ENCODE data around the gene PDZD4. TPM values are rescaled to one million over a fixed set of nuclear protein-coding genes. Genes with fewer than 3 reads are reported as not detected.

PDZD4 gene
- total and polyA plus RNA-seq, 9 of the 15 experiments (the other 6 are each of a cell fraction or from before 2014, with no cell fraction given), result 0.05 to 0.38 (median 0.07) TPM; not detected in 5

DNA sequence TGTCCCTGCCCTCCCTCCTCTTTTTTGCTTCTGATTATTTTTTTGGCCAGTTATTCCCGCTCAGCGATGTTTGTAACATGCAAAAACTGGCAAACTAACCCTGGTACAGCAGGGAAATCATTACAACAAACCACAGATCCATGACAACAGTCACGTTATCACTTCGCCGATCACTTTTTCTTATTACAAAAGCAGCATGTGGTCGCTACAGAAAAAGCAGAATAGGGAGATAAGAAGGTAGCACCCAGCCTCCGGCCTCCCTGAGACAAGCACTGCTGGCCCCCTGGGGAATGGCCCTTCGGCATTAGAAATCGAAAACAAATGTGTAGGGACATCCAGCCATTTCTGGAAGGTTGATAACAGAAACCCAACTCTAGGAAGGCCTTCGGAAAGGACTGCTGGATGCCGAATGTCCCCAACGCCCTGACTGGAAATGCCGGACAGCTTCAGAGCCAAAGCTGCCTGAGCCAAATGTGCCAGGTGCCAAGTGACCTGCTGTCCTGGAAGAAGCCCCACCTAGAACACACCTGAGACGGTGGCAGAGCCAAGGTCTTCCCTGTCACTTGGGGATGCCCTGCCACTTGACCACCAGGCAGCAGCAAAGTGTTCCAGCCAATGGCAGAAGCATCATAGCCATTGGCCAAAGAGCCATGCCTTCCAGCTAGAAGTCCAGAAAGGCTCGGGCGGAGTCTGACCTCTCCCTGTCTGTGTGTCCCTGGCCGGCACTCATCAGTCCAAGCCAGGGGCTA is 39.1 kb downstream of the PDZD4 start (continued):
- TF ChIP-seq FOXK2 (conservative IDR thresholded peaks at IDR 0.05 in 1 of 2, IDR thresholded peaks at IDR 0.05 in 1 of 2; ENCODE audit: low read depth in 2 of 2) (no peak), CBX2 (IDR thresholded peaks at IDR 0.05; ENCODE audit: insufficient read depth, low read length, poor library complexity, severe bottlenecking) (no peak), SNIP1 (IDR thresholded peaks at IDR 0.05; ENCODE audit: low read depth) (no peak), SMARCA5 (IDR thresholded peaks at IDR 0.05) (no peak), POLR2AphosphoS5 (IDR thresholded peaks at IDR 0.05; ENCODE audit: control insufficient read depth, insufficient read depth, low read depth, low read length) (no peak), ZNF140 (CRISPR knock-in tag; IDR thresholded peaks at IDR 0.05) (no peak), NFE2L1 (tag; IDR thresholded peaks at IDR 0.05; ENCODE audit: borderline replicate concordance, low read depth) (no peak), ZNF699 (CRISPR knock-in tag; IDR thresholded peaks at IDR 0.05; ENCODE audit: insufficient replicate concordance) (no peak), NELFE (IDR thresholded peaks at IDR 0.05; ENCODE audit: insufficient read depth, insufficient read length) (no peak), RBM25 (IDR thresholded peaks at IDR 0.05; ENCODE audit: low read depth, low read length, severe bottlenecking) (no peak), POLR2G (IDR thresholded peaks at IDR 0.05; ENCODE audit: low read depth, low read length) (no peak), DIDO1 (tag; IDR thresholded peaks at IDR 0.05; ENCODE audit: low read depth) (no peak), PYGO2 (tag; IDR thresholded peaks at IDR 0.05) (no peak), CHD1 (IDR thresholded peaks at IDR 0.05; ENCODE audit: low read length) (no peak), MYNN (IDR thresholded peaks at IDR 0.05) (no peak), MYNN (CRISPR knock-in tag; IDR thresholded peaks at IDR 0.05) (no peak), SAP30 (IDR thresholded peaks at IDR 0.05; ENCODE audit: borderline replicate concordance, insufficient read depth, low read depth, low read length, poor library complexity, severe bottlenecking) (no peak), NBN (IDR thresholded peaks at IDR 0.05; ENCODE audit: low read depth) (no peak), SREBF2 (CRISPR knock-in tag; IDR thresholded peaks at IDR 0.05) (no peak), ZNF274 (IDR thresholded peaks at IDR 0.05; ENCODE audit: borderline replicate concordance, low read depth, low read length) (no peak), CHD2 (IDR thresholded peaks at IDR 0.05; ENCODE audit: low read depth, low read length) (no peak), TRIM28 (IDR thresholded peaks at IDR 0.05) (no peak)
- TF ChIP-seq, protein P1, sequence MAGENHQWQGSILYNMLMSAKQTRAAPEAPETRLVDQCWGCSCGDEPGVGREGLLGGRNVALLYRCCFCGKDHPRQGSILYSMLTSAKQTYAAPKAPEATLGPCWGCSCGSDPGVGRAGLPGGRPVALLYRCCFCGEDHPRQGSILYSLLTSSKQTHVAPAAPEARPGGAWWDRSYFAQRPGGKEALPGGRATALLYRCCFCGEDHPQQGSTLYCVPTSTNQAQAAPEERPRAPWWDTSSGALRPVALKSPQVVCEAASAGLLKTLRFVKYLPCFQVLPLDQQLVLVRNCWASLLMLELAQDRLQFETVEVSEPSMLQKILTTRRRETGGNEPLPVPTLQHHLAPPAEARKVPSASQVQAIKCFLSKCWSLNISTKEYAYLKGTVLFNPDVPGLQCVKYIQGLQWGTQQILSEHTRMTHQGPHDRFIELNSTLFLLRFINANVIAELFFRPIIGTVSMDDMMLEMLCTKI (IDR thresholded peaks at IDR 0.05; ENCODE audit: partially characterized antibody), result no peak
- TF ChIP-seq, protein P2, sequence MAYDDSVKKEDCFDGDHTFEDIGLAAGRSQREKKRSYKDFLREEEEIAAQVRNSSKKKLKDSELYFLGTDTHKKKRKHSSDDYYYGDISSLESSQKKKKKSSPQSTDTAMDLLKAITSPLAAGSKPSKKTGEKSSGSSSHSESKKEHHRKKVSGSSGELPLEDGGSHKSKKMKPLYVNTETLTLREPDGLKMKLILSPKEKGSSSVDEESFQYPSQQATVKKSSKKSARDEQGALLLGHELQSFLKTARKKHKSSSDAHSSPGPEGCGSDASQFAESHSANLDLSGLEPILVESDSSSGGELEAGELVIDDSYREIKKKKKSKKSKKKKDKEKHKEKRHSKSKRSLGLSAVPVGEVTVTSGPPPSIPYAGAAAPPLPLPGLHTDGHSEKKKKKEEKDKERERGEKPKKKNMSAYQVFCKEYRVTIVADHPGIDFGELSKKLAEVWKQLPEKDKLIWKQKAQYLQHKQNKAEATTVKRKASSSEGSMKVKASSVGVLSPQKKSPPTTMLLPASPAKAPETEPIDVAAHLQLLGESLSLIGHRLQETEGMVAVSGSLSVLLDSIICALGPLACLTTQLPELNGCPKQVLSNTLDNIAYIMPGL (CRISPR knock-in tag; IDR thresholded peaks at IDR 0.05), result no peak
- TF ChIP-seq, protein P3, sequence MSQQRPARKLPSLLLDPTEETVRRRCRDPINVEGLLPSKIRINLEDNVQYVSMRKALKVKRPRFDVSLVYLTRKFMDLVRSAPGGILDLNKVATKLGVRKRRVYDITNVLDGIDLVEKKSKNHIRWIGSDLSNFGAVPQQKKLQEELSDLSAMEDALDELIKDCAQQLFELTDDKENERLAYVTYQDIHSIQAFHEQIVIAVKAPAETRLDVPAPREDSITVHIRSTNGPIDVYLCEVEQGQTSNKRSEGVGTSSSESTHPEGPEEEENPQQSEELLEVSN (IDR thresholded peaks at IDR 0.05; ENCODE audit: borderline replicate concordance in 1 of 2, extremely low read depth in 1 of 2, insufficient read depth in 1 of 2, insufficient read length in 1 of 2, low read depth in 1 of 2, low read length in 1 of 2, poor library complexity in 1 of 2, severe bottlenecking in 1 of 2), result no peak

All from K562 (cell line).